OCI-LY3 (cell line): ENCODE results near the gene ANKRD33.

Experiments used
- EZH2phosphoT487 ChIP-seq: fragments of 200-600 bp; shearing (Covaris generic); IDR thresholded peaks from 2 replicates; pipeline ENCODE4 v1.6.1; 2018; ENCODE audit warnings: antibody characterized with exemption, mixed run types, low read depth
- TF ChIP-seq, protein P1 (sequence below): fragments of 200-600, 300-600 bp; sonication (generic); IDR thresholded peaks from 2 replicates; pipeline ENCODE4 v1.5.1; 2014; ENCODE audit warnings: antibody characterized with exemption, low read length, low read depth

DNA sequence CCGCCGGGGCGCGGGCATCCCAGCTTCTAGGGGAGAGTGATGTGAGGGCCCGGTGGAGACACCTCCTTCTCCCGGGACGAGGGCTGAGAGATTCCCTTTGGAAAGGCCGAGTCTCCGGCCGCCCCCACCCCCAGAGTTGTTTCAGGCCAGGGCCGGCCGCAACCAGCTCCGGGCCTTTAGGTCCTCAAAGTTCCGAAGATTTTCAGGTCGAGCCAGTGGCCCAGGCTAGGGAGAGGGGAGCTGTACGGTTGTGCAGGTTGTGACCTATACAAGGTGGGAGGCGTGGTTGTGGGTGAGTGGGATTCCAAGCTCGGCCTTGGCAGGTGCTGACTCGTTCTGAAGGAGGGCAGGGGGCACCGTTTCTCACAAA, 18.4 kb upstream of the ANKRD33 start:
- TF ChIP-seq, protein P1, sequence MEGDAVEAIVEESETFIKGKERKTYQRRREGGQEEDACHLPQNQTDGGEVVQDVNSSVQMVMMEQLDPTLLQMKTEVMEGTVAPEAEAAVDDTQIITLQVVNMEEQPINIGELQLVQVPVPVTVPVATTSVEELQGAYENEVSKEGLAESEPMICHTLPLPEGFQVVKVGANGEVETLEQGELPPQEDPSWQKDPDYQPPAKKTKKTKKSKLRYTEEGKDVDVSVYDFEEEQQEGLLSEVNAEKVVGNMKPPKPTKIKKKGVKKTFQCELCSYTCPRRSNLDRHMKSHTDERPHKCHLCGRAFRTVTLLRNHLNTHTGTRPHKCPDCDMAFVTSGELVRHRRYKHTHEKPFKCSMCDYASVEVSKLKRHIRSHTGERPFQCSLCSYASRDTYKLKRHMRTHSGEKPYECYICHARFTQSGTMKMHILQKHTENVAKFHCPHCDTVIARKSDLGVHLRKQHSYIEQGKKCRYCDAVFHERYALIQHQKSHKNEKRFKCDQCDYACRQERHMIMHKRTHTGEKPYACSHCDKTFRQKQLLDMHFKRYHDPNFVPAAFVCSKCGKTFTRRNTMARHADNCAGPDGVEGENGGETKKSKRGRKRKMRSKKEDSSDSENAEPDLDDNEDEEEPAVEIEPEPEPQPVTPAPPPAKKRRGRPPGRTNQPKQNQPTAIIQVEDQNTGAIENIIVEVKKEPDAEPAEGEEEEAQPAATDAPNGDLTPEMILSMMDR: no peak
- no peak for TF ChIP-seq EZH2phosphoT487
